ENCODE results near the gene DIAPH3. TPM values are rescaled to one million over a fixed set of nuclear protein-coding genes. Genes with fewer than 3 reads are reported as not detected.

The DIAPH3 gene
- total RNA-seq, 1 donor from 2014 or later: 4.5 TPM

GRCh38 chr13:59748046-59748445 lies 415.7 kb downstream of the DIAPH3 start:
- Mint-ChIP-seq H3K4me1 (ENCODE audit: unreplicated experiment) (peaks cover 4% of the 10 kb centered on the region), H3K36me3 (ENCODE audit: low read depth, unreplicated experiment) (no peaks in the 10 kb centered on the region), H3K4me3 (ENCODE audit: unreplicated experiment) (no peak overlapping the region), H3K9me3 (ENCODE audit: unreplicated experiment) (no peaks in the 10 kb centered on the region), H3K27me3 (ENCODE audit: unreplicated experiment) (no peaks in the 10 kb centered on the region), H3K27ac (ENCODE audit: unreplicated experiment) (no peak overlapping the region)
- no peak for TF ChIP-seq CTCF (IDR thresholded peaks at IDR 0.05; ENCODE audit: unreplicated experiment)
- no peak for DNase-seq (ENCODE audit: low spot score)

- Mint-ChIP-seq H3K4me3 (ENCODE audit: unreplicated experiment) (no peak overlapping the region), H3K36me3 (ENCODE audit: low read depth, unreplicated experiment) (no peaks in the 10 kb centered on the region), H3K4me1 (ENCODE audit: unreplicated experiment) (peaks cover 4% of the 10 kb centered on the region), H3K9me3 (ENCODE audit: unreplicated experiment) (no peaks in the 10 kb centered on the region), H3K27me3 (ENCODE audit: unreplicated experiment) (no peaks in the 10 kb centered on the region), H3K27ac (ENCODE audit: unreplicated experiment) (no peak overlapping the region)
- no peak for DNase-seq (ENCODE audit: low spot score)
- TF ChIP-seq CTCF (IDR thresholded peaks at IDR 0.05; ENCODE audit: unreplicated experiment): no peak
Observed at GRCh38 chr13:59747529-59747928, 416.2 kb downstream of the DIAPH3 start.

GRCh38 chr13:59746291-59746962 lies 417.3 kb downstream of the DIAPH3 start:
- no peaks in the 10 kb centered on the region for H3K9me3 Mint-ChIP-seq (ENCODE audit: unreplicated experiment)
- no peak overlapping the region for H3K4me3 Mint-ChIP-seq (ENCODE audit: unreplicated experiment)
- TF ChIP-seq CTCF (IDR thresholded peaks at IDR 0.05; ENCODE audit: unreplicated experiment): no peak
- peaks cover 4% of the 10 kb centered on the region for H3K4me1 Mint-ChIP-seq (ENCODE audit: unreplicated experiment)
- no peak for DNase-seq (ENCODE audit: low spot score)
- no peak overlapping the region for H3K27ac Mint-ChIP-seq (ENCODE audit: unreplicated experiment)
- no peaks in the 10 kb centered on the region for H3K36me3 Mint-ChIP-seq (ENCODE audit: low read depth, unreplicated experiment)
- no peaks in the 10 kb centered on the region for H3K27me3 Mint-ChIP-seq (ENCODE audit: unreplicated experiment)

GRCh38 chr13:59745392-59745788 lies 418.3 kb downstream of the DIAPH3 start:
- no peak for TF ChIP-seq CTCF (IDR thresholded peaks at IDR 0.05; ENCODE audit: unreplicated experiment)
- no peaks in the 10 kb centered on the region for H3K36me3 Mint-ChIP-seq (ENCODE audit: low read depth, unreplicated experiment)
- no peaks in the 10 kb centered on the region for H3K27me3 Mint-ChIP-seq (ENCODE audit: unreplicated experiment)
- H3K9me3 Mint-ChIP-seq (ENCODE audit: unreplicated experiment): no peaks in the 10 kb centered on the region
- H3K4me3 Mint-ChIP-seq (ENCODE audit: unreplicated experiment): no peak overlapping the region
- no peak for DNase-seq (ENCODE audit: low spot score)
- H3K4me1 Mint-ChIP-seq (ENCODE audit: unreplicated experiment): no peaks in the 10 kb centered on the region
- H3K27ac Mint-ChIP-seq (ENCODE audit: unreplicated experiment): no peak overlapping the region

GRCh38 chr13:59744747-59745391 lies 418.9 kb downstream of the DIAPH3 start:
- no peak overlapping the region for H3K4me3 Mint-ChIP-seq (ENCODE audit: unreplicated experiment)
- no peaks in the 10 kb centered on the region for H3K36me3 Mint-ChIP-seq (ENCODE audit: low read depth, unreplicated experiment)
- no peaks in the 10 kb centered on the region for H3K9me3 Mint-ChIP-seq (ENCODE audit: unreplicated experiment)
- H3K4me1 Mint-ChIP-seq (ENCODE audit: unreplicated experiment): no peaks in the 10 kb centered on the region
- no peak for TF ChIP-seq CTCF (IDR thresholded peaks at IDR 0.05; ENCODE audit: unreplicated experiment)
- H3K27me3 Mint-ChIP-seq (ENCODE audit: unreplicated experiment): no peaks in the 10 kb centered on the region
- no peak for DNase-seq (ENCODE audit: low spot score)
- H3K27ac Mint-ChIP-seq (ENCODE audit: unreplicated experiment): no peak overlapping the region

Data from endothelial cell (in vitro differentiated cells).